NB4 (cell line): ENCODE results near the gene NGDN.
A peak's percentile ranks its signal among the peaks of the same experiment; 100 is the strongest.

ENCODE experiments used
- DNase-seq: peaks from one replicate; pipeline ENCODE4 v3.0.0; 2010; ENCODE audit warnings: low read depth
- H3K4me3 ChIP-seq: one replicate; pipeline ENCODE4 v1.5.1; 2011; ENCODE audit warnings: mild to moderate bottlenecking, low read depth, low read length, moderate library complexity
- CTCF ChIP-seq: IDR thresholded peaks from one replicate; pipeline ENCODE4 v1.5.1; 2012; ENCODE audit warnings: low read depth, low read length
- MAX ChIP-seq: IDR thresholded peaks from 2 replicates; pipeline ENCODE4 v1.6.1; 2011; ENCODE audit warnings: low read depth, low read length
- MYC ChIP-seq: IDR thresholded peaks from 2 replicates; pipeline ENCODE4 v1.6.1; 2011; ENCODE audit warnings: low read depth, low read length
- POLR2A ChIP-seq: IDR thresholded peaks from 2 replicates; pipeline ENCODE4 v1.6.1; 2011; ENCODE audit warnings: mild to moderate bottlenecking; ENCODE audit not compliant: insufficient read length; ENCODE audit errors: extremely low read depth

NGDN gene

DNA sequence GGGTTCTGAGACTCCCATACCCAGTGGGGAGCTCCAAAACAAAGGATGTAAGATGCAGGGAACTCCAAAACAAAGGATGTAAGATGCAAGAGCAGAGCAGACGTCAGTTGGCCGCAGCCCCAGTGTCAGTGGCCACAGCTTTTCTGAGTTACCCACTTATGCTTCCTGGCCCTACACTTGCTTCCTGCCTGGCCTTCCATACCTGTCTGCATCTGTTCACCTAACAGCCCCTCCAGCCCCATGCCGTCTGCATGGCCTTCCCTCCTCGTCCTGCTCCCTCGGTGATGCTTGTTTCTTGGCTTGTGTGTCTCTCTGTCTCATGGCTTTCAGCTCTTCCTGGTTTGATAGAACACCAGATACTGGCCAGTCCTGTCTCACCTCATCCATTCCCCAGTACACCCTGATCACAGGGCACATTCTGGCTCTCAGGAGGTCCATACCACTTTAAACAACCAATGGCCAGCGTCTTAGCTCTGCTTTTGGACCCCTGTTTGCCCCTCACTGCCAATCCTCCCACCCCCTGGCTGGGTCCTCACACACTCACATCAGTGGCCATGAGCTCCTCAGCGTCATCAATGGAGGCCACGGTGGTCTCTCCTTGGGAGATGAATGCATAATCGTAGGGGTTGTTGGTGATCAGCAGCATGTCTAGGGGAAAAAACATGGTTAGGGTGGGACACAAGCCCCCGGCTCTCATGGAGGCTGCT lies 39.3 kb upstream of the NGDN start:
- no peak overlapping the region for H3K4me3 ChIP-seq
- no peak for DNase-seq
- no peak for TF ChIP-seq POLR2A
- no peak for TF ChIP-seq CTCF
- TF ChIP-seq MYC, result no peak
- no peak for TF ChIP-seq MAX

- TF ChIP-seq MAX, result no peak
- no peak for TF ChIP-seq CTCF
- TF ChIP-seq POLR2A, result no peak
- TF ChIP-seq MYC, result no peak
- DNase-seq, result peak; percentile 9
- H3K4me3 ChIP-seq, result no peak overlapping the region
These were observed 38.8 kb upstream of the NGDN start for GRCh38 chr14:23430723-23431085.

GRCh38 chr14:23431486-23431885 lies 38.0 kb upstream of the NGDN start:
- no peak for TF ChIP-seq MYC
- no peak for TF ChIP-seq CTCF
- TF ChIP-seq MAX, result no peak
- TF ChIP-seq POLR2A, result no peak
- no peak for DNase-seq
- H3K4me3 ChIP-seq, result no peak overlapping the region

- no peak for DNase-seq
- TF ChIP-seq MAX, result no peak
- no peak for TF ChIP-seq CTCF
- TF ChIP-seq POLR2A, result no peak
- no peak for TF ChIP-seq MYC
These were observed 37.2 kb upstream of the NGDN start for GRCh38 chr14:23432102-23432925.

DNA sequence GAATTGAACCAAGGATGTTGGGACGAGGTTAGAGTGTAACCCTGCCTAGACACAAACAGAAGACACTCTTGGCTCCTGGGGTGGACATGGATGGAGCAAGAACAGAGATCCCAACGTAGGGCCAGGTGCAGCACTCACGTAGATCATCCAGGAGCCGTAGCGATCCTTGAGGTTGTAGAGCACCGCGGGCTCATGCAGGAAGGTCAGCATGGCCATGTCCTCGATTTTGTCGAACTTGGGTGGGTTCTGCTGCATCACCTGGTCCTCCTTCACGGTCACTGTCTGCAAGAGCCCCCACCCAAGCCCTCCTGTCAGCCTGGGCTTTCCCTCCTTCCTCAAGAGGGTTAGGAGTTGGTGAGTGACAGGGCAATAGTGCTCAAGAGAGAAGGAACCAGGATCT lies 36.6 kb upstream of the NGDN start:
- DNase-seq, result no peak
- TF ChIP-seq POLR2A (no peak), MAX (no peak), MYC (no peak), CTCF (no peak)
- no peak overlapping the region for H3K4me3 ChIP-seq

More at GRCh38 chr14:23432102-23432925, 37.2 kb upstream of the NGDN start:
- no peak overlapping the region for H3K4me3 ChIP-seq
